Caco-2 (cell line): ENCODE data around the gene SLC35F2. TPM values are rescaled to one million over a fixed set of nuclear protein-coding genes. Genes with fewer than 3 reads are reported as not detected.

Experiments
- BruUV-seq: library from RNA; stranded (reverse); fragments of 400-500 nt; replicated peaks from 2 replicates; lab custom pipeline; 2021; lab: Mats Ljungman, UMichigan
- CTCF ChIA-PET: fragments of 300-600 bp; sonication (Branson Sonifier 250); formaldehyde crosslinking; loops from one replicate; lab custom pipeline; 2022; ENCODE audit warnings: antibody characterized with exemption; lab: Charles Lee
- POLR2A ChIA-PET: fragments of 300-600 bp; sonication (Branson Sonifier 250); formaldehyde crosslinking; loops from one replicate; lab custom pipeline; 2022; ENCODE audit warnings: antibody characterized with exemption; lab: Charles Lee
- DNase-seq, 2 experiments: peaks; one replicate each; pipeline versions ENCODE4 v3.0.0 to v3.0.0-alpha.2; 2020 to 2022
- H3K27me3 ChIP-seq: replicated peaks from 2 replicates; pipeline ENCODE4 v1.6.0; 2011; ENCODE audit warnings: low read length; ENCODE audit not compliant: control insufficient read depth, insufficient read depth
- H3K36me3 ChIP-seq: 2 replicates; pipeline ENCODE4 v1.5.1; 2011; ENCODE audit warnings: low read length; ENCODE audit not compliant: control insufficient read depth, insufficient read depth
- H3K4me1 ChIP-seq: fragments of 250-450 bp; sonication (Bioruptor Pico); 2 replicates; pipeline ENCODE4 v1.5.1; 2020; ENCODE audit warnings: mild to moderate bottlenecking
- H3K4me3 ChIP-seq: 2 replicates; pipeline ENCODE4 v1.5.1; 2011; ENCODE audit warnings: low read depth, mild to moderate bottlenecking, control low read depth, low read length
- H3K9me3 ChIP-seq: fragments of 250-450 bp; sonication (Bioruptor Pico); 2 replicates; pipeline ENCODE4 v1.5.1; 2020; ENCODE audit warnings: mild to moderate bottlenecking, moderate library complexity
- H3K27ac Mint-ChIP-seq: one replicate; pipeline ENCODE4 v1.8.0; 2022; ENCODE audit warnings: mixed read lengths; ENCODE audit not compliant: unreplicated experiment
- H3K27me3 Mint-ChIP-seq: one replicate; pipeline ENCODE4 v1.8.0; 2022; ENCODE audit warnings: mixed read lengths; ENCODE audit not compliant: insufficient read depth, unreplicated experiment
- H3K36me3 Mint-ChIP-seq: one replicate; pipeline ENCODE4 v1.8.0; 2022; ENCODE audit warnings: mild to moderate bottlenecking, mixed read lengths; ENCODE audit not compliant: insufficient read depth, unreplicated experiment
- H3K4me1 Mint-ChIP-seq: one replicate; pipeline ENCODE4 v1.8.0; 2022; ENCODE audit warnings: low read depth, mixed read lengths; ENCODE audit not compliant: unreplicated experiment
- H3K4me3 Mint-ChIP-seq: one replicate; pipeline ENCODE4 v1.8.0; 2022; ENCODE audit warnings: mild to moderate bottlenecking, moderate library complexity, mixed read lengths; ENCODE audit not compliant: unreplicated experiment
- H3K9me3 Mint-ChIP-seq: one replicate; pipeline ENCODE4 v1.8.0; 2022; ENCODE audit warnings: mixed read lengths; ENCODE audit not compliant: unreplicated experiment
- CTCF ChIP-seq, 2 experiments: fragments of 200-600 bp in 1 of 2; IDR thresholded peaks; 1 replicate in 1 of 2; 2 replicates in 1 of 2; pipeline versions ENCODE4 v1.5.1 to v1.8.0; 2011 to 2022; ENCODE audit warnings: antibody characterized with exemption in 1 of 2, control low read depth in 1 of 2, inconsistent platforms in 1 of 2, low read depth in 1 of 2, low read length in 1 of 2, mild to moderate bottlenecking in 1 of 2, moderate library complexity in 1 of 2; ENCODE audit not compliant: insufficient read depth in 1 of 2, severe bottlenecking in 1 of 2, unreplicated experiment in 1 of 2
- intact Hi-C: fragments of 100-400 bp; cut with micrococcal nuclease; formaldehyde crosslinking; loops from one replicate; pipeline ENCODE4 v1.10.0; 2022; ENCODE audit not compliant: unreplicated experiment
- total RNA-seq: library from RNA; stranded (reverse); gene quantifications from 2 replicates; pipeline ENCODE4 v1.2.3, GENCODE V29; 2022

The SLC35F2 gene
- total RNA-seq, 1 experiment from 2014 or later = 44.9 TPM

GRCh38 chr11:107747622-107748021 lies 111.0 kb downstream of the SLC35F2 start:
- Mint-ChIP-seq H3K4me3 (no peak overlapping the region), H3K27me3 (peaks cover 36% of the 10 kb centered on the region), H3K27ac (no peak overlapping the region), H3K36me3 (no peaks in the 10 kb centered on the region), H3K4me1 (no peaks in the 10 kb centered on the region), H3K9me3 (no peaks in the 10 kb centered on the region)
- ChIA-PET POLR2A (no interaction called here), CTCF (interaction anchor here (1.3 kb wide), 1 partner anchor 23 kb away, joined by 3 read pairs; no protein-coding TSS in a partner anchor)
- H3K4me1 ChIP-seq = no peaks in the 10 kb centered on the region
- no TSS peak for BruUV-seq
- peaks cover 3% of the 10 kb centered on the region for H3K27me3 ChIP-seq
- TF ChIP-seq CTCF (IDR thresholded peaks at IDR 0.05; ENCODE audit: insufficient read depth in 1 of 2, low read depth in 1 of 2, low read length in 1 of 2, severe bottlenecking in 1 of 2, unreplicated experiment in 1 of 2) = no peak
- no peaks in the 10 kb centered on the region for H3K9me3 ChIP-seq
- H3K4me3 ChIP-seq = no peak overlapping the region
- no peak for DNase-seq
- no peaks in the 10 kb centered on the region for H3K36me3 ChIP-seq
- intact Hi-C loops = no loop called here

GRCh38 chr11:107744736-107745135 lies 113.9 kb downstream of the SLC35F2 start:
- intact Hi-C loops = no loop called here
- H3K4me3 ChIP-seq = no peak overlapping the region

GRCh38 chr11:107743191-107743590 lies 115.4 kb downstream of the SLC35F2 start:
- no peaks in the 10 kb centered on the region for H3K9me3 ChIP-seq
- Mint-ChIP-seq H3K36me3 (no peaks in the 10 kb centered on the region), H3K4me1 (no peaks in the 10 kb centered on the region), H3K4me3 (no peak overlapping the region), H3K27me3 (peaks cover 15% of the 10 kb centered on the region), H3K27ac (no peak overlapping the region), H3K9me3 (no peaks in the 10 kb centered on the region)
- DNase-seq = no peak
- no peaks in the 10 kb centered on the region for H3K4me1 ChIP-seq
- POLR2A ChIA-PET = no interaction called here
- H3K27me3 ChIP-seq = peaks cover 2% of the 10 kb centered on the region
- no peak for TF ChIP-seq CTCF (IDR thresholded peaks at IDR 0.05; ENCODE audit: insufficient read depth in 1 of 2, low read depth in 1 of 2, low read length in 1 of 2, severe bottlenecking in 1 of 2, unreplicated experiment in 1 of 2)
- H3K36me3 ChIP-seq = no peaks in the 10 kb centered on the region
- no peak overlapping the region for H3K4me3 ChIP-seq
- intact Hi-C loops = no loop called here
- CTCF ChIA-PET = no interaction called here
- BruUV-seq = no TSS peak

More at GRCh38 chr11:107744736-107745135, 113.9 kb downstream of the SLC35F2 start:
- no peak overlapping the region for H3K27ac Mint-ChIP-seq
- ChIA-PET POLR2A (no interaction called here), CTCF (no interaction called here)
- H3K4me1 Mint-ChIP-seq = no peaks in the 10 kb centered on the region
- no peak for DNase-seq
- peaks cover 2% of the 10 kb centered on the region for H3K27me3 ChIP-seq
- H3K36me3 Mint-ChIP-seq = no peaks in the 10 kb centered on the region
- no peaks in the 10 kb centered on the region for H3K9me3 ChIP-seq
- BruUV-seq = no TSS peak
- TF ChIP-seq CTCF (IDR thresholded peaks at IDR 0.05; ENCODE audit: insufficient read depth in 1 of 2, low read depth in 1 of 2, low read length in 1 of 2, severe bottlenecking in 1 of 2, unreplicated experiment in 1 of 2) = no peak
- H3K4me1 ChIP-seq = no peaks in the 10 kb centered on the region
- no peaks in the 10 kb centered on the region for H3K9me3 Mint-ChIP-seq
- H3K4me3 Mint-ChIP-seq = no peak overlapping the region
- H3K36me3 ChIP-seq = no peaks in the 10 kb centered on the region
- H3K27me3 Mint-ChIP-seq = peaks cover 18% of the 10 kb centered on the region
